G401.6 (cell line): ENCODE results near the gene INPP5D.

Experiments used
- FAIRE-seq: peaks from 2 replicates; lab custom pipeline; 2012; peaks lifted over from hg19 to GRCh38; lab: Jason Lieb, UNC

Gene INPP5D

GRCh38 chr2:233211548-233211895 lies 151.4 kb downstream of the INPP5D start:
- no peak for FAIRE-seq

DNA sequence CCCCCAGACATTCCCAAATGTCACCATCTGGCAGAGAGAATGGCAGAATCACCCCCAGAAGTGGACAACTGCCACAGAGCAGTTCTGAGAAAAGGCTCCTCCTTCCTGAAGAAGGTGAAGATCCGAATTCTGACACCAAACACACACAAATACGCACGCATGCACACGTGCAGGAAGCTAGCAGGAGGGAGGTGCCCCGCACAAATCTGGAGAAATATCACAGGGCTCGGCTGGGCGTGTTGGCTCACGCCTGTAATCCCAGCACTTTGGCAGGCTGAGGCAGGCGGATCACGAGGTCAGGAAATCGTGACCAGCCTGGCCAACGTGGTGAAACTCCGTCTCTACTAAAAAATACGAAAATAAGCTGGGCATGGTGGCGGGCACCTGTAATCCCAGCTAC lies 152.9 kb downstream of the INPP5D start:
- no peak for FAIRE-seq

- no peak for FAIRE-seq
Measured at GRCh38 chr2:233213975-233214374, 153.8 kb downstream of the INPP5D start.

DNA sequence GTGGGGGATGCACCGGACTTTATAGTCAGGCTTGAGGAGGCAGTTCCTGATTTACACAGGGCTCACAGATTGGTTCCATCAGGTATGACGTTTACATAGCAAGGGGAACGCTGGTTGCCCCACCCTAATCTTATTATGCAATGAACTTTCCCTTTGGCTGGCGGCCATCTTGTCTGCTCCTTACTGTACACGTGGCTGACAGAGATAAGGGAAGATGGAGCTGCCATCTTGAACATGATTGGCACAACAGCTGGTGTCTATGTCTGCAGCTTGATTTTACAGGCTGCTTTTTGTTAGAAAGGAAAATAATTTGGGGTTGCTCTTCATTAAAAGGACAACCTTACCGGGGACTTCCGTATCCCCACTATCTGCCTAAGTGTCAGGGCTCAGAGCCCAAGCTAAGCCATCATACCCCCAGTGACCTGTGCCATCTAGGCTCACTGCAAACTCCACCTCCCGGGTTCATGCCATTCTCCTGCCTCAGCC lies 157.8 kb downstream of the INPP5D start:
- no peak for FAIRE-seq

DNA sequence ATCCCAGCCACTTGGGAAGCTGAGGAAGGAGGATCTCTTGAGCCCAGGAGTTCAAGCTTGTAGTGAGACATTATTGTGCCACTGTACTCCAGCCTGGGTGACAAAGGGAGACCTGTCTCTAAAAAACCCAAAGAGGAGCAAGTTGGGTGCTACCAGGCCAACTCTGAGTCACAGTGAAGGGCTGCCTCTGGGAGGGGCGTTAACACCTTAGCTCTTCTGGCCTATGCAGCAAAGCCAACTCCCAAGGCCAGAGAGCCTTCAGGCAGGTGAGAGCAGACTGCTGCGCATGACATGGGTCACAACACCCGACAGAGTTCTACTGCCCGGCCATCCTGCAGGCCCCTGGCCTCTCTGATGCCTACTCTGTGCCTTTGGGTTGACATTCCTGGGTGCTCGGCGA lies 158.7 kb downstream of the INPP5D start:
- FAIRE-seq: no peak

GRCh38 chr2:233219848-233220247 lies 159.7 kb downstream of the INPP5D start:
- no peak for FAIRE-seq

DNA sequence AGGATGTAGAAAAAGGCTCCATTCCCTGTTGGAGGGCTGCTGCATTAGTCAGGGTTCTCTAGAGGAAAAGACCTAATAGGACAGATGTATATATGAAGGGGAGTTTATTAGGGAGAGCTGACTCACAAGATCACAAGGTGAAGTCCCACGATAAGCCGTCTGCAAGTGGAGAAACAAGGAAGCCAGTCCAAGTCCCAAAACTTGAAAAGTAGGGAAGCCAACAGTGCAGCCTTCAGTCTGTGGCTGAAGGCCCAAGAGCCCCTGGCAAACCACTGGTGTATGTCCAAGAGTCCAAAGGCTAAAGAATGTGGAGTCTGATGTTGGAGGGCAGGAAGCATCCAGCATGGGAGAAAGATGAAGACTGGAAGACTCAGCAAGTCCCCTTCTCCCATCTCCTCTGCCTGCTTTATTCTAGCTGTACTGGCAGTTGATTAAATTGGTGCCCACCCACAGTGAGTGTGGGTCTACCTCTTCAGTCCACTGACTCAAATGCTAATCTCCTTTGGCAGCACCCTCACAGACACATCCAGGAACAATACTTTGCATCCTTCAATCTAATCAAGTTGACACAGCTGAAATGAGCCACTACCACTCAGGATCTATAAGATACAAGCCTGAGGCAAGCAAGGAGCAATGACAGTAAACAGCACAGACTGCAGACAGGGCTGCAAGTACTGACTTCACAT lies 161.4 kb downstream of the INPP5D start:
- no peak for FAIRE-seq

DNA sequence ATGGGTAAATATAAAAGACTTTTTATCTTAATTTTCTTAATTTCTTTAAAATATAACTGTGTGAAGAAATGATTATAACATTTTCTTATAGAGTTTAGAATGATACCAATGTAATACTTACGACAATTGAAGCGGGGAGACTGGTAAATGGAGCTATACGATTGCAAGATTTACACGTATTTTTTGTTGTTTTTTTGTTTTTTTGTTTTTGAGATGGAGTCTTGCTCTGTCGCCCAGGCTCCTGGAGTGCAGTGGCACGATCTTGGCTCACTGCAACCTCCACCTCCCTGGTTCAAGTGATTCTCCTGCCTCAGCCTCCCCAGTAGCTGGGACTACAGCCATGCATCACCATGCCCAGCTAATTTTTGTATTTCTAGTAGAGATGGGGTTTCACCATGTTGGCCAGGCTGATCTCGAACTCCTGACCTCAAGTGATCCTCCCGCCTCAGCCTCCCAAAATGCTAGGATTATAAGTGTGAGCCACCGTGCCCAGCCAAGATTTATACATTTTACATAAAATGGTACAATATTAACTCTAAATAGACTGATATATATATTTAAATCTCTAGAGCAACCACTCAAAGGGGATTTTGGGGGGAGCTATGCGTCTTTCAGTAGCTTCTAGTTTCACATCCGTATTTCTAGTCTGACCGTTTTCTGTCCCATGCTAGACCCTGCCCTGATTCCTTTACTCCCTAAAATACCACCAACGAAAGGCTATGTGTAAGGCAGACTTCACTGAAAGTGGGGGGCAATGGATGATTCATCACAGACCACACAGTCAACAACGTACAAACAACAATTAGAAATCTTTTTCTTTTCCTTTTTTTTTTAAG lies 163.1 kb downstream of the INPP5D start:
- FAIRE-seq: no peak

DNA sequence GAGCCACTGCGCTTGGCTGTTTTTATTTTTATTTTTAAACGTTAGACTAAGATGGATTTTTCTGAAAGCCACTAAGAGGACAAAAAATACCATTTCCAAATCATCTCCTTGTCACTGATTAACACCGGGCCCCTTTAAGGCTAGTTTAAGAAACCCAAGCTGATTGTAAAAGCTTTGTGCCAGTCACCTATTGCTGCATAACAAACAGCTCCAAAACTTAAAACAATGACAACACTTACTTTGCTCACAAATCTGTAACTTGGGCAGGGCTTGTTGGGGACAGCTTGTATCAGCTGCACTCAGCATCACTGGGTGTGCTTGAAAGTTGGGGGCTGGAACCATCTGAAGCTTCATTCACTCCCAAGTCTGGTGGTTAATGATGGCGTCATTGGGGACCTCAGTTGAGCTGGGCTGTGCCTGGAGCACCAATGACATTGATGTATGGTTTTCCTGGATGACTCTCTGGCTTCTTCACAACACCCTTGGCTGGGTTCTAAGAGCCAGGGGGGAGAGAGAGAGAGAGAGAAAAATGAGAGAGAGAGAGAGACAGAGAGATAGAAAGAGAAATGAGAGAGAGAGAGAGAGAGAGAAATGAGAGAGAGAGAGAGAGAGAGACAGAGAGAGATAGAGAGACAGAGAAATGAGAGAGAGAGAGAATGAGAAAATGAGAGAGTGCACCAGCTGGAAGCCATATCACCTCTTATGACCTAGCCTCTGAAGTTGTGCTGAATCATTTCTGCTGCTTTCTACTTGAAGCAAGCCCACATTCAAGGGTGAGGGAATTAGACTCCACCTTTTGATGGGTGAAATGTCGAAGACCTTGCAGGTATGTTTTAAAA lies 165.3 kb downstream of the INPP5D start:
- FAIRE-seq: no peak

DNA sequence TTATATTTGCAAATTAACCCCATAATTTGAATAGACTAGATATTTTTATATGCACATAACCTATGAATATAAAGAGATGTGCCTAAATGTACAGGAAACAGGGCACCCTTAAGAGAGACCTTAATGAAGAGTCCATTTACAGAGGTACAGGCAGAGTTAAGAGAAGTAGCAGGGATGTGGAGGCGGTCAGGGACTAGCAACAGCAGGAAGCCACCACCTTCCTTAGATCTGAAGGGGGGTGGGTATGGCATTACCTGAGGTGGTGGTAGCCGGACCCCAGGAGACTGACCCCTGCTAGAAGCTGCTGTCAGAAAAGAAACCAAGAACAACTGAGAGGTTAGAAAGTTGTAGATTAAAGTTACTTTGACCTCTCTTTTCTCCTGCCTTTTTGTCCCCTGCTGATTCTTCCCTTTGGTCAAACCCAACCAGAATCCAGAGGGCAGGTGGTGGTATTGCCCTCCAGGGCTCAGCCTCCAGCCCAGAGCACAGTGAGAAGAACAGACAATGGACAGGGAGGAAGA lies 166.4 kb downstream of the INPP5D start:
- no peak for FAIRE-seq

DNA sequence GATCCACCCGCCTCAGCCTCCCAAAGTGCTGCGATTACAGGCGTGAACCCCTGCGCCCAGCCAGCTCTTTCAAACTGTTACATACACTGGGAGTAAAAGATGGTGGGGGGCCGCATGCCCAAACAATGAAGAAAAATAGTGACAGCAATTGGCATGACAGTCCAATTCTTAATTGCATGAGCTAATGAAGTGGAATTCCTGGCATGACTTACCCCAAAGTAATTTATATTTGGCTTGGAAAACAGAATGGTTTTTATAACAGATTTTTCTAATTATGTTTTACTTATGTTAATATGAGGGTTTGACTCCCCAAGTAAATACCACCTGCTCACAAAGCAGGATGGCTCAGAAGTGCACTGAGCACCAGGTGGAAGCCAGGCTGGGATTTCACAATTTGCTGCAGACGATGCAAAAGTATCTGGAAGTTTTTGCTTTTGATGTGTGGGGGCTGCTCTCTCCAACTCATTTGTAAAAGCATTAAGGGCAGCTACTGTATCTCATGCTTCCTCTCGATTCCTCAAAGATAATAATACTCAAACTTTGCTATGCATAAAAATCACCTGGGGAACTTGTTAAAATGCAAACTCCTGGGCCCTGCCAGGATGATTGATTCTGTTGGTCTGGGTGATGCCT lies 167.3 kb downstream of the INPP5D start:
- FAIRE-seq: no peak

- no peak for FAIRE-seq
Measured at GRCh38 chr2:233228376-233228775, 168.2 kb downstream of the INPP5D start.

DNA sequence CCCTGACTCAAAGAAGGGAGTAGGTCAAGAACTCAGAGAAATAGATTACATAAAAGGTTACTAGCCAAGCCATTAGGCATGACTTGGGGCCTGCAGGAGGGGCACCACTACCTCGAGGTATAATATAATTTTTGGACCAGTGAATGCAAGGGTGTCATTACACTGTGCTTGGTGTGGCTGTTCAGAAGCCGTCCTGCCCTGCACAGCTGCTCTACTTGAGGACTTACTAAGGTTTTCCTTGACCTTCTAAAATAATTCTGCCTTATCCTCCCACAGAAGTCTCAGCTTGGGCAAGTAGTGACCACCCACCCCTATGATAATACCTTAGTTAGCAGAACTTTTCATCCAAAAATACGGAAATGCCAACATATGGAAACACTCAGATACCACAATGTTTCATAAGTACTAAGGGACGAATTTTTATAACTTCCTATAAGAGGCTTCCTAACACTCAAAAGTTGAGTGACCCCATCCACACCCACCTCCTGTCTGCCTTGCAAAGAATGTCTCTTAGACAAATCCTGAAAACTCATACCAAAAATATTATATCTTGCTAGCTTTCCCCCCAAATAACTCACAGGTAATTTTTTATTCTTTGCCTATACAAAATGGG lies 173.6 kb downstream of the INPP5D start:
- FAIRE-seq: no peak

GRCh38 chr2:233234264-233234663 lies 174.1 kb downstream of the INPP5D start:
- no peak for FAIRE-seq

DNA sequence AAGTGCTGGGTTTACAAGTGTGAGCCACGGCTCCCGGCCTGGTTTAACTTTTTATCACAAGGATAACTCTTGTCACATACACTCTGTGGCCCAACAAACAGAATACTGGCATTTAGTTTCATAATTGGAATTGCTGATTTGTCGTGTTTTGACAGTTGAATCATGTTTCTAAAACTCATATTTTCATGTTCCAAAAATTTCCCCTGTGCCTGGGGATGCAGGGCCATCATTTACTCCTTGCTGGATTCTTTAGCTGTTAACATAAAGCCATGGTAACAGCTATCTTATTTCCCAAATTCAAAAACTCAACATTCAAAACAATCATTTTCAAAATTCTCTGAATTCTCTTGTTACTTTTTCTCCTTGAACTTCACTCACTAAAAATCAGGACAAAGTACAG lies 174.9 kb downstream of the INPP5D start:
- no peak for FAIRE-seq

DNA sequence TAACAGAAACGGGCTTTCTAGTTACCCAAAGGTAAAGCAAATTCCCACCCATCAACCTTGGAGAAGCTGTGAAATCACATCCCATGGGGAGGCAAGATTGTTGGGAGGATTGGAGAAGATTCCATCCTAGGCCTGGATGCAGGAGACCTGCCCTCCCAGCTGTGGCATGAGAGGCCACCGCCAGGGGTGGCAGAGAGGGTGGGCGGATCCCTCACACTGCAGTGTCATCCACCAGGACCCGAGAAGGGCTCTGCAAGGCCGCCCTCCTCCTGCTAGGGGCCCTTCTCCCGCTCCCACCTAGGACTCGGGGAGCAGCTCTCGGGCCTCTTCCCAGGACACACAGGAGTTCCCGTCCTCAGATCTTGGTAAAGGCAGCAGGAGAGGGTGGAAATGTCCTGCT lies 175.8 kb downstream of the INPP5D start:
- no peak for FAIRE-seq

DNA sequence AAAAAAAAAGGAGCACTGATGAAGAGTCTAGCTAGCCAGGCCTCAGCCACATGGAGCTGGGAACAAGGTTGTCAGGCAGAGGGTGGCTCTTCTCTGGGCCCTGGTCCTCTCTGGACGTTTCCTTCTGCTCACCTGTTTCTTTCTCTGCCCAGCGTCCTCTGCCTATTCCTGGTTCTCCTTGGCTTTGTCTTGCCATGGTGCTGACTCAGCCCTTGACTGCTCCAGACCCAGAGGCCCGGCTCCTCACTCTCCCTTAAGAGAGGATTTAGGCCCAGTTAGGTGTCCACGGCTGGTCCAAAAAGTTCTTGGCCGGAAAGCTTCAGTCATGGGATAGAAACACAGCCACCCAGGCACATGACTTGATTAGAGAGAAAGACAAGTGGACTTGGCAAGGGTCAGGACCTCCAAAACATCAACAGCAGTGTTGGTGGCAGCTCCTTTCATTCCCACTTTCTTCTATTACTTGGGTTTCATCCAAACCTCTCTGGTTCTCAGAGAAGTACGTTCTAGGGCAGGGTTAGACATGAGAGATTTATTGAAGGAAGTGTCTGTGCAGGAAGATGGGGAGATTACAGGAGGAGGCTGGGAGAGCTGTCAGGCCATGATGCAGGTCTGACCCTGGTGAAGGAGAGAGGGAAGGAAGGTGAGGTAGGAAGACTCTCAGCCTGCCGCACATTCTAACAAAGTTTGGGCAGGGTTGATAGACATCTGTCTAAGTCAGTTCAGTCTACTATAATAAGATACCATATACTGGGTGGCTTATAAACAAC lies 176.9 kb downstream of the INPP5D start:
- no peak for FAIRE-seq

DNA sequence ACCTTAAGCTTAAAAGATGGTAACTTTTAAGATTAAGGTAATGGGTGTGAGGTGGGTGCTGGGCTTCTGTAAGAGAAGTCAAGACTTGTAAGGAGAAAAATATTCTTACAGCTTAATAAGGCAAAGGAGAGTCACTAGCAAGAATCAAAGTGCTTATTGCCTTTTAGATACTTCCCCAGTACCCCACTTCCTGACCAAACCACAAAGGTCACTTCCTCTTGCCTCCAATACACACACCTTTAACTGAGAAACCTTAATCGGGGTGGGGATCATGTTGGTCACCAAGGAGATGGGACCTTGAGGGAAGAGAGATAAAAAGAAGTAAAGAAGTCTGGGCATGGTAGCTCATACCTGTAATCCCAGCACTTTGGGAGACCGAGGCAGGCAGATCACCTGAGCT lies 180.8 kb downstream of the INPP5D start:
- no peak for FAIRE-seq

GRCh38 chr2:233241803-233242202 lies 181.7 kb downstream of the INPP5D start:
- no peak for FAIRE-seq

GRCh38 chr2:233242231-233242927 lies 182.2 kb downstream of the INPP5D start:
- no peak for FAIRE-seq
